K562 (cell line): ENCODE measurements around the gene ACP4. TPM values are rescaled to one million over a fixed set of nuclear protein-coding genes. Genes with fewer than 3 reads are reported as not detected.

Experiments
- CBX1 ChIP-seq: sonication (generic); IDR thresholded peaks from 2 replicates; pipeline ENCODE4 v1.6.1; 2016; ENCODE audit warnings: antibody characterized with exemption, low read depth, mild to moderate bottlenecking
- CBX3 ChIP-seq, 2 experiments: IDR thresholded peaks; 1 replicate in 1 of 2; 2 replicates in 1 of 2; pipeline ENCODE4 v1.6.1; 2012; ENCODE audit warnings: inconsistent platforms in 2 of 2, low read length in 2 of 2, borderline replicate concordance in 1 of 2, control low read depth in 1 of 2
- CGGBP1 ChIP-seq: fragments of 250-450 bp; sonication (Bioruptor Pico); IDR thresholded peaks from 2 replicates; pipeline ENCODE4 v1.9.0; 2021; ENCODE audit warnings: mild to moderate bottlenecking
- FOXJ3 ChIP-seq: sonication (generic); formaldehyde crosslinking; IDR thresholded peaks from 2 replicates; pipeline ENCODE4 v1.4.0; 2020; ENCODE audit warnings: mild to moderate bottlenecking, missing genetic modification reagents
- HDAC2 ChIP-seq: fragments of 450-650 bp; IDR thresholded peaks from 2 replicates; pipeline ENCODE4 v1.6.1; 2016; ENCODE audit warnings: mild to moderate bottlenecking
- IFI16 ChIP-seq: fragments of 250-450 bp; sonication (Bioruptor Pico); IDR thresholded peaks from 2 replicates; pipeline ENCODE4 v2.1.2; 2022; ENCODE audit warnings: mild to moderate bottlenecking, inconsistent platforms
- MTF1 ChIP-seq: fragments of 250-450 bp; sonication (Bioruptor Pico); IDR thresholded peaks from 2 replicates; pipeline ENCODE4 v1.9.0; 2021; ENCODE audit warnings: moderate library complexity, mild to moderate bottlenecking, inconsistent platforms, borderline replicate concordance
- SIRT6 ChIP-seq: IDR thresholded peaks from one replicate; pipeline ENCODE4 v1.6.1; 2012; ENCODE audit warnings: low read depth, mild to moderate bottlenecking, control low read depth, inconsistent platforms, low read length, moderate library complexity
- SLC30A9 ChIP-seq: fragments of 250-450 bp; sonication (Bioruptor Pico); IDR thresholded peaks from 2 replicates; pipeline ENCODE4 v1.8.0; 2022; ENCODE audit warnings: mild to moderate bottlenecking, moderate library complexity
- SP2 ChIP-seq: IDR thresholded peaks from 2 replicates; pipeline ENCODE4 v1.6.1; 2011; ENCODE audit warnings: mild to moderate bottlenecking, low read depth, low read length, moderate library complexity; ENCODE audit not compliant: poor library complexity, severe bottlenecking; ENCODE audit errors: extremely low read depth
- SREBF1 ChIP-seq: fragments of 150-350 bp; IDR thresholded peaks from 2 replicates; pipeline ENCODE4 v1.6.1; 2014; ENCODE audit warnings: antibody characterized with exemption, low read depth, low read length, borderline replicate concordance
- YY1 ChIP-seq, 3 experiments: IDR thresholded peaks; 2 replicates each; pipeline ENCODE4 v1.6.1; 2011; ENCODE audit warnings: low read length in 2 of 3, mild to moderate bottlenecking in 2 of 3, moderate library complexity in 2 of 3, borderline replicate concordance in 1 of 3, control low read depth in 1 of 3, low read depth in 1 of 3; ENCODE audit not compliant: insufficient read depth in 3 of 3, insufficient replicate concordance in 2 of 3, control insufficient read depth in 1 of 3, insufficient read length in 1 of 3; ENCODE audit errors: extremely low read depth in 1 of 3
- ZBTB40 ChIP-seq, 2 experiments: fragments of 450-650 bp in 1 of 2; sonication (generic) in 1 of 2; formaldehyde crosslinking in 1 of 2; IDR thresholded peaks; 2 replicates each; pipeline versions ENCODE4 v1.7.1 to v1.9.0; 2016 to 2022; ENCODE audit warnings: inconsistent platforms in 1 of 2, mild to moderate bottlenecking in 1 of 2, missing genetic modification reagents in 1 of 2
- ZNF12 ChIP-seq: sonication (generic); formaldehyde crosslinking; IDR thresholded peaks from 2 replicates; pipeline ENCODE4 v1.4.0; 2020; ENCODE audit warnings: mild to moderate bottlenecking, missing genetic modification reagents
- ZNF398 ChIP-seq: fragments of 250-450 bp; sonication (Bioruptor Pico); IDR thresholded peaks from 2 replicates; pipeline ENCODE4 v1.8.0; 2021; ENCODE audit warnings: moderate library complexity, mild to moderate bottlenecking, inconsistent platforms
- ZNF507 ChIP-seq: conservative IDR thresholded peaks from 2 replicates; pipeline ENCODE4 v1.6.1; 2017; ENCODE audit warnings: missing genetic modification characterization, missing compliant biosample characterization
- polyA plus RNA-seq, 8 experiments: library from polyadenylated mRNA; depleted of rRNA in 4 of 8; stranded (reverse) in 5 of 8; unstranded in 3 of 8; fragments of >200 nt; fragmentation: Nextera tagmentation in 2 of 8; fragmentation: Illumina TruSeq in 1 of 8; extraction: Ambion mirVana in 2 of 8; extraction: Trizol in 1 of 8; gene quantifications; 2 replicates each; pipeline versions ENCODE4 v1.2.1 to v1.2.3, GENCODE V29; 2011 to 2014; ENCODE audit warnings: inconsistent platforms in 1 of 8, missing spikeins in 1 of 8
- total RNA-seq, 7 experiments: library from RNA; depleted of rRNA in 6 of 7; stranded (reverse); fragments of >200 nt in 6 of 7; fragmentation: Illumina TruSeq in 2 of 7; extraction: Trizol in 2 of 7; gene quantifications; 2 replicates each; pipeline versions ENCODE4 v1.2.1 to v1.2.3, GENCODE V29; 2011 to 2021; ENCODE audit warnings: low replicate concordance in 1 of 7

Gene ACP4
- total and polyA plus RNA-seq, 9 of the 15 experiments (the other 6 are each of a cell fraction or from before 2014, with no cell fraction given) = not detected

- TF ChIP-seq CBX1 (no peak), SIRT6 (no peak), ZNF398 (CRISPR knock-in tag) (no peak), IFI16 (no peak), HDAC2 (no peak), MTF1 (CRISPR knock-in tag) (no peak), SREBF1 (no peak), SP2 (no peak), YY1 (IDR thresholded peaks at IDR 0.05; ENCODE audit: borderline replicate concordance in 1 of 3, control insufficient read depth in 1 of 3, extremely low read depth in 1 of 3, insufficient read depth in 3 of 3, insufficient read length in 1 of 3, insufficient replicate concordance in 2 of 3, low read depth in 1 of 3, low read length in 2 of 3) (peak in 1 of 3 experiments; percentile 88), CBX3 (IDR thresholded peaks at IDR 0.05; ENCODE audit: borderline replicate concordance in 1 of 2, low read length in 2 of 2) (peak in 1 of 2 experiments; percentile 86; a peak in 2 of 3 replicates), ZNF12 (CRISPR knock-in tag) (no peak), ZNF507 (tag) (no peak), ZBTB40 (IDR thresholded peaks at IDR 0.05) (peak; percentile 37; the same call in 1 of the 2 replicates), ZBTB40 (CRISPR knock-in tag; IDR thresholded peaks at IDR 0.05) (no peak), SLC30A9 (CRISPR knock-in tag) (no peak), FOXJ3 (CRISPR knock-in tag) (no peak), CGGBP1 (no peak)
Observed at GRCh38 chr19:50759886-50760285, 30.3 kb upstream of the ACP4 start (continued).
